Aorta (tissue), 5 donors: ENCODE results near the gene CCT6A. TPM values are rescaled to one million over a fixed set of nuclear protein-coding genes. Genes with fewer than 3 reads are reported as not detected.
"Not testable (repeated sequence)": the region's sequence is repeated elsewhere in the genome, so short reads cannot be mapped to it uniquely, and the experiment has no call there.

Experiments used
- ATAC-seq: fragments of 200-7000 bp; cut with Tn5 transposase; one replicate; pipeline ENCODE4 v1.9.1; 2022; ENCODE audit warnings: moderate library complexity; ENCODE audit not compliant: low FRiP score
- DNase-seq, 2 donors: peaks; one replicate each; pipeline ENCODE4 v3.0.0-alpha.2; 2020
- H3K27ac ChIP-seq, 2 donors: one replicate each; pipeline ENCODE4 v1.5.1; 2013; ENCODE audit warnings: low read length in 2 of 2, mild to moderate bottlenecking in 2 of 2, moderate library complexity in 2 of 2, control low read depth in 1 of 2, inconsistent platforms in 1 of 2, low read depth in 1 of 2
- H3K27me3 ChIP-seq, 2 donors: one replicate each; pipeline ENCODE4 v1.6.1; 2013; ENCODE audit warnings: control low read depth in 1 of 2, low read length in 1 of 2, mild to moderate bottlenecking in 1 of 2, moderate library complexity in 1 of 2; ENCODE audit not compliant: insufficient read depth in 2 of 2, control insufficient read depth in 1 of 2
- H3K36me3 ChIP-seq, 2 donors: one replicate each; pipeline ENCODE4 v1.6.1; 2013; ENCODE audit warnings: control low read depth in 1 of 2, low read length in 1 of 2, mild to moderate bottlenecking in 1 of 2; ENCODE audit not compliant: insufficient read depth in 2 of 2, control insufficient read depth in 1 of 2
- H3K4me1 ChIP-seq, 2 donors: one replicate each; pipeline ENCODE4 v1.6.1; 2013; ENCODE audit warnings: low read length in 2 of 2, control low read depth in 1 of 2, mild to moderate bottlenecking in 1 of 2, moderate library complexity in 1 of 2; ENCODE audit not compliant: insufficient read depth in 2 of 2, control insufficient read depth in 1 of 2
- H3K4me3 ChIP-seq, 2 donors: one replicate each; pipeline ENCODE4 v1.5.1; 2013; ENCODE audit warnings: low read length in 2 of 2, control low read depth in 1 of 2, mild to moderate bottlenecking in 1 of 2
- H3K9me3 ChIP-seq: one replicate; pipeline ENCODE4 v1.6.1; 2013; ENCODE audit warnings: mild to moderate bottlenecking, low read length; ENCODE audit not compliant: control insufficient read depth
- WGBS, 2 donors: extraction: QIAGEN DNeasy Blood & Tissue Kit; methylation state at CpG; one replicate each; pipeline ENCODE4 v1.1.7; 2013; 5-methylcytosine and 5-hydroxymethylcytosine counted together
- intact Hi-C, 2 donors: fragments of 100-400 bp; cut with DNase I; formaldehyde crosslinking; loops; one replicate each; pipeline versions ENCODE4 v1.14.2 to v1.15.0; 2022
- polyA plus RNA-seq, 2 donors: library from polyadenylated mRNA; stranded (reverse); fragments of 200-250 nt; gene quantifications; one replicate each; pipeline ENCODE4 v1.2.3, GENCODE V29; 2013
- total RNA-seq, 2 donors: library from RNA; stranded (reverse); fragmentation: NEBNext Ultra II Directional; extraction: Animal tissue kit (Norgen Biotek cat#: 25700); gene quantifications; one replicate each; pipeline ENCODE4 v1.2.1, GENCODE V29; 2021
- donor health status: healthy with polysubstance abuse.
- donor health status: Bipolar disorder and iron deficiency.
- donor health status: DM: no; HTN: no; CAD: no.
- donor health status: DM: no; HTN: no; CAD: no.
- donor health status: DM: yes; HTN: yes; CAD: no.

Gene CCT6A
- total and polyA plus RNA-seq, 4 donors: 80.6 to 115 (median 85.4) TPM

DNA sequence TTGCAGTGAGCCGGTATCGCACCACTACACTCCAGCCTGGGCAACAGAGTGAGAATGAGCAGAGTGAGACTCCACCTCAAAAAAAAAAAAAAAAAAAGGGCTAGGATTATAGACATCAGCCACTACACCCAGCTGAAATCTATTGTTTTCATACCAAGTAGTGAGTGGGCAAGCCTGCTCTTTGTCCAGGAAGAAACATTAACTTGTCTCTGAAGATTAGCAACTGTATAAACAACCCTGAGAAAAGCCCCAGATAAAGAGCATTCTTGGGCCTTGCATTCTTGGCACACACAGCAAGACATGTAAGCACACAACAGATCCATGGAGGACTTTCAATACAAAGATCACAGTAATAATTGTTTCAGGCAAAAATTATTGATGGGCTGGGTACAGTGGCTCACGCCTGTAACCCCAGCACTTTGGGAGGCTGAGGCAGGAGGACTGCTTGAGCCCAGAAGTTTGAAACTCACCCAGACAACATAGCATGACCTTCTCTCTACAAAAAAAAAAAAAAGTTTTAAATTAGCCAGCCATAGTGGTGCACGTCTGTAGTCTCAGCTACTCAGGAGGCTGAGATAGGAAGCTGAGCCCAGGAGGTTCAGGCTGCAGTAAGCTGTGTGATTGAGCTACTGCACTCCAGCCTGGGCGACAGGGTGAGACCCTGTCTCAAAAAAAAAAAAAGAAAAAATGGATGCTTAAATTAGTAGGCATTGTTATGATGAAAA, 4.7 kb upstream of the CCT6A start:
- H3K27ac ChIP-seq: peak overlapping the region; percentile 26 to 30
- H3K4me3 ChIP-seq: no peak overlapping the region
- intact Hi-C loops: no loop called here
- H3K9me3 ChIP-seq: no peaks in the 10 kb centered on the region
- no peaks in the 10 kb centered on the region for H3K4me1 ChIP-seq
- DNase-seq (no peak), ATAC-seq (no peak)
- no peaks in the 10 kb centered on the region for H3K36me3 ChIP-seq
- H3K27me3 ChIP-seq: no peaks in the 10 kb centered on the region
- WGBS, 2 donors: 15 to 21% methylated on average over 5 of the region's 5 CpGs

DNA sequence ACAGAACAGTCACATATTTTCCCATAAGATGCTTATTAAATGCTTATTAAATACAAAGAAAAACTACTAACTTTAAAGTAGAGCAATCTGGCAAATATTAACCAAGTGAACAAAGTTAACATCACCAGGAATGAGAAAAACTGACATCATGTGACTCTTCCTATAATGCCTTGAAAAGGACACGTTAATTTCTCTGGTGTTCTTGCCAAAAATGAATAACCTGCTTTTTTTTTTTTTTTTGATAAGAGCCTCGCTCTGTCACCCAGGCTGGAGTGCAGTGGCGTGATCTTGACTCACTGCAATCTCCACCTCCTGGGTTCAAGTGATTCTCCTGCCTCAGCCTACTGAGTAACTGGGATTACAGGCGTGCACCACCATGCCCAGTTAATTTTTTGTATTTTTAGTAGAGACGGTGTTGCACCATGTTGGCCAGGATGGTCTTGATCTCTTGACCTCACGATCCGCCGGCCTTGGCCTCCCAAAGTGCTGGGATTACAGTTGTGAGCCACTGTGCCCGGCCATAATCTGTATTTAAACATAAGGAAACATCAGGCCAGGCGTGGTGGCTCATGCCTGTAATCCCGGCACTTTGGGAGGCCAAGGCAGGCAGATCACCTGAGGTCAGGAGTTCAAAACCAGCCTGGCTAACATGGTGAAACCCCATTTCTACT, 4.0 kb upstream of the CCT6A start:
- H3K36me3 ChIP-seq, H3K27ac ChIP-seq, H3K4me3 ChIP-seq, intact Hi-C loops, H3K4me1 ChIP-seq, H3K27me3 ChIP-seq, DNase-seq, ATAC-seq, H3K9me3 ChIP-seq: not testable (repeated sequence)
- WGBS, 2 donors: 71 to 72% methylated on average over 11 of the region's 11 CpGs

DNA sequence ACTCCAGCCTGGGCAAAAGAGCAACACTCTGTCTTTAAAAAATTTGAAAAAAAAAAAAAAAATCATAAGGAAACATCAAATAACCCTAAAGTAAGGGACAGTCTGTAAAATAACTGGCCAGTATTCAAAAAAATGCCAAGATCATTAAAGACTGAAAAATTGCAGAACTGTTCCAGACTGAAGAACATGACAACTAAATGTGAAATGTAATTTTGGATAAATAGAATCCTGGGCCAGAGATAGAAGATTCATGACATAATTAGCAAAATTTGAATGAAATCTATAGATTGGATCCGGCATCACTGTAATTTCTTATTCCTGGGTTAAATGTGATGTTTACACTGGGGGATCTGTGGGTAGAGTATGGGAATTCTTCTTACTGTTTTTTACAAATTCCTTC, 3.3 kb upstream of the CCT6A start:
- Histone ChIP-seq H3K36me3 (peaks cover 0 to under 1% of the 10 kb centered on the region in 2 donors), H3K27me3 (no peaks in the 10 kb centered on the region), H3K4me3 (no peak overlapping the region), H3K27ac (peak overlapping the region in 1 of 2 donors; percentile 47), H3K4me1 (no peaks in the 10 kb centered on the region), H3K9me3 (no peaks in the 10 kb centered on the region)
- ATAC-seq (no peak), DNase-seq (no peak)
- intact Hi-C loops: no loop called here
- 52 to 53% methylated on average over 1 of the region's 1 CpG for WGBS, 2 donors

DNA sequence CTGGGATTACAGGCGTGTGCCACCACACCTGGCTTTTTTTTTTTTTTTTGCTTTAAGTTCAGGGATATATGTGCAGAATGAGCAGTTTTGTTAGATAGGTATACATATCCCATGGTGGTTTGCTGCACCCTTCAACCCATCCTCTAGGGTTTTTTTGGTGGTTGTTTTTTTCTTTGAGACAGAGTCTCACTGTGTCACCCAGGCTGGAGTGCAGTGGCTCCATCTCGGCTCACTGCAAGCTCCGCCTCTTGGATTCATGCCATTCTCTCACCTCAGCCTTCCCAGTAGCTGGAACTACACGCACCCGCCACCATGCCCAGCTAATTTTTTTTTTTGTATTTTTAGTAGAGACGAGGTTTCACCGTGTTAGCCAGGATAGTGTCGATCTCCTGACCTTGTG, 2.8 kb upstream of the CCT6A start:
- H3K4me3 ChIP-seq, H3K4me1 ChIP-seq, DNase-seq, intact Hi-C loops, H3K36me3 ChIP-seq, H3K27me3 ChIP-seq, ATAC-seq, H3K9me3 ChIP-seq: not testable (repeated sequence)
- 24 to 31% methylated on average over 8 of the region's 8 CpGs for WGBS, 2 donors
- peak overlapping the region in 1 of 2 donors; percentile 47 for H3K27ac ChIP-seq

DNA sequence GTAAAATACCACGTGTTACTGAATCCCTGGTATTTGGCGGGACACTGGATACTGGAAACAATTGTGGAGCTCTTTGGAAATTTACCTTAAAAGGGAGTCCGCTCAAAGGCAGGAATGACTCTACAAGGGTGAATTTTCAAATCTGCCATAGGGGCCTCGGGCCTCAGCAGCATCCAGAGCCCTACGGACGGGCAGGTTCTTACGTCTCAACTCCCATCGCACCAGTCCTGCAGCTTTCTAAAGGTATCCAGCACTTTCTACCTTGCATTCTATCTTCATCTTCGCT, 569 bp upstream of the CCT6A start:
- Histone ChIP-seq H3K36me3 (peaks cover 0 to 3% of the 10 kb centered on the region in 2 donors), H3K27me3 (no peaks in the 10 kb centered on the region), H3K4me1 (no peaks in the 10 kb centered on the region), H3K4me3 (peak overlapping the region; percentile 52 to 59), H3K9me3 (no peaks in the 10 kb centered on the region), H3K27ac (peak overlapping the region; percentile 34 to 90)
- ATAC-seq (no peak), DNase-seq (no peak)
- intact Hi-C loops: loop anchor here in 1 of 2 donors (1.0 kb wide), 1 partner anchor 13 kb away; the partner anchor contains the start of gene SUMF2
- 0 to 1% methylated on average over 9 of the region's 9 CpGs for WGBS, 2 donors

DNA sequence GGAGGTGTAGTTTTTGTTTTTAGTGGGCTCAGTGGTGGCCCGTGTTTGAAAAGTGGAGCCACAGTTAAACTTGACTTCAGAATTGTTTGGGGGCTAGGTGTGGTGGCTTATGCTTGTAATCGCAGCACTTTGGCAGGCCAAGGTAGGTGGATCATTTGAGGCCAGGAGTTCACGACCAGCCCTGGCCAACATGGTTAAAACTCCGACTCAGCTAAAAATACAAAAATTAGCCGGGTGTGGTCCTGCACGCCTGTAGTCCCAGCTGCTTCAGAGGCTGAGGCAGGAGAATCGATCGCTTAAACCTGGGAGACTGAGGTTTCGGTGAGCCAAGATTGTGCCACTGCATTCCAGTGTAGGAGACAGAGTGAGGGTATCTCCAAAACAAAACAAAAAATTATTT, 1.8 kb downstream of the CCT6A start:
- ATAC-seq (no peak), DNase-seq (no peak)
- intact Hi-C loops: no loop called here
- Histone ChIP-seq H3K9me3 (no peaks in the 10 kb centered on the region), H3K27me3 (no peaks in the 10 kb centered on the region), H3K27ac (no peak overlapping the region), H3K4me3 (no peak overlapping the region), H3K4me1 (no peaks in the 10 kb centered on the region), H3K36me3 (peaks cover 0 to 5% of the 10 kb centered on the region in 2 donors)
- WGBS, 2 donors: 83 to 84% methylated on average over 9 of the region's 9 CpGs

DNA sequence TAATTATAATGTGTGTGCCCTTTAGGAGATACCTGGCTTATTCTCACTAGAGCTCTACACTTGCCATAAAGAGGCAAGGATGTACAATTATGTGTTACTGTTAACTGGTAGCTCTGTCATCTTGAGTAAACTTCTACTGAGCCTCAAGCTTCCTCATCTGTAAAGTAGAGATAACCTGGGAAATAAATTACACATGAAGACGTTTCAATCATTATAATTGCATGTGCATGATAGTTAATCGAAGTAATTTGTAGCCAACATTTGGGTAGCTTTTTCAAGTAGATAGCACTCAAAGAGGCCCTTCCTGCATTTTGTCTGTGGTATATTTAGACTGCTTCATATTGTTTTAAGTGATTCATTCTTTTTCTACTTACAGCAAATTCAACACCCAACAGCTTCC, 2.4 kb downstream of the CCT6A start:
- Histone ChIP-seq H3K27ac (no peak overlapping the region), H3K36me3 (peaks cover 0 to 5% of the 10 kb centered on the region in 2 donors), H3K4me1 (no peaks in the 10 kb centered on the region), H3K27me3 (no peaks in the 10 kb centered on the region), H3K9me3 (no peaks in the 10 kb centered on the region), H3K4me3 (no peak overlapping the region)
- ATAC-seq: no peak
- 83 to 84% methylated on average over 2 of the region's 2 CpGs for WGBS, 2 donors
- intact Hi-C loops: no loop called here
- no peak for DNase-seq

DNA sequence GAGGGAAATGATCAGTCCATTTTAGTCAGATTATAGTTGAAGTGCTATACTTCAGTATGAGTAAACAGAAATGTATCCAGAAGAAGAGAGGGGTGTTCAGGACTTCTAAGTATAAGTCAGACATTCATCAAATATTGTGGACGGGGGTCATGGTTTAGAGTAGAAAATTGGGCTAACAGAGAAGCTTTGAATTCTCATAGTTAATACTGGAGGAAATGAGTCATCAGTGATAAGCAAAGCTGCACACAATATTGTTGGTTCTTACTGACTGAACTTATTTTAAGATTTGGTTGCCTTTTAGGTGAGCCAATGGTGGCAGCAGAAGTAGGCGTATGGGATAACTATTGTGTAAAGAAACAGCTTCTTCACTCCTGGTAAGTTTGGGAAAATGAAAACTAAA, 10.8 kb downstream of the CCT6A start:
- DNase-seq (no peak), ATAC-seq (no peak)
- Histone ChIP-seq H3K9me3 (no peaks in the 10 kb centered on the region), H3K4me1 (no peaks in the 10 kb centered on the region), H3K27ac (no peak overlapping the region), H3K36me3 (peaks cover 0 to 3% of the 10 kb centered on the region in 2 donors), H3K27me3 (no peaks in the 10 kb centered on the region), H3K4me3 (no peak overlapping the region)
- intact Hi-C loops: no loop called here
- WGBS, 2 donors: 21 to 24% methylated on average over 2 of the region's 2 CpGs

DNA sequence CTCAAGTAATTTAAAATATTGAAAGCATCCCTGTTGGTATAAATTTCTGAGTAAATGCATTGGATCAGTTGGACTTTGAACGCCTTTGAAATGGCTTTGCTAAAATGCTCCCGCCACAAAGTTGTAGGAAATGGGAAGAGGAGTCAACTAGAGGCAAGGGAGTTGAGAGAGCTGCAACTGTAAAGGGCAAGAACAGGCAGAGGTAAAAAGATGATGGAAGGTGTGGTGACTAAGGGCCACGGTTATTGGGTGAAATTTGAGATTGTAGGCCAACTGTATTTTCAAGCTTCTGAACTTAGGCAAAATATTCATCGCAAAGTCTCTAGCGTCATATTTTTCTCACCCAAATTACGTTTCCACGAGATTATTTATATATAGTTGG, 11.9 kb downstream of the CCT6A start:
- ATAC-seq (no peak), DNase-seq (no peak)
- Histone ChIP-seq H3K36me3 (peaks cover 0 to 3% of the 10 kb centered on the region in 2 donors), H3K27me3 (no peaks in the 10 kb centered on the region), H3K4me1 (no peaks in the 10 kb centered on the region), H3K27ac (peak overlapping the region; percentile 1 to 68), H3K4me3 (no peak overlapping the region), H3K9me3 (no peaks in the 10 kb centered on the region)
- intact Hi-C loops: no loop called here
- 55 to 62% methylated on average over 7 of the region's 7 CpGs for WGBS, 2 donors
